Astrocyte (in vitro differentiated cells and primary cell): ENCODE results near the gene PXDC1.
"Not testable (repeated sequence)": the region's sequence is repeated elsewhere in the genome, so short reads cannot be mapped to it uniquely, and the experiment has no call there.

ENCODE experiments used
- CTCF ChIP-seq: IDR thresholded peaks from 2 replicates; pipeline ENCODE4 v1.5.1; 2011; ENCODE audit warnings: low read depth, mild to moderate bottlenecking, inconsistent platforms, low read length, moderate library complexity; ENCODE audit not compliant: insufficient read depth
- EZH2 ChIP-seq: IDR thresholded peaks from 2 replicates; pipeline ENCODE4 v1.6.1; 2012; ENCODE audit warnings: mild to moderate bottlenecking, low read length, inconsistent platforms; ENCODE audit not compliant: insufficient read depth

- TF ChIP-seq CTCF, EZH2: not testable (repeated sequence)
Observed at GRCh38 chr6:3677351-3677750, 74.2 kb downstream of the PXDC1 start.
